HG03066 (cell line): Measurements from ENCODE around the gene ITGA8.
"Not testable (repeated sequence)": the region's sequence is repeated elsewhere in the genome, so short reads cannot be mapped to it uniquely, and the experiment has no call there.

Experiments
- ATAC-seq: cut with Tn5 transposase; IDR thresholded peaks from one replicate; pipeline ENCODE4 v1.9.1; 2021; ENCODE audit warnings: low read depth; ENCODE audit not compliant: unreplicated experiment

ITGA8 gene

GRCh38 chr10:15516256-15517085, 203.3 kb downstream of the ITGA8 start:
- no peak for ATAC-seq

- ATAC-seq, result no peak
Observed at GRCh38 chr10:15515202-15515601, 204.5 kb downstream of the ITGA8 start.

GRCh38 chr10:15510963-15511362, 208.8 kb downstream of the ITGA8 start:
- ATAC-seq, result no peak

GRCh38 chr10:15505329-15505728, 214.4 kb downstream of the ITGA8 start:
- no peak for ATAC-seq

GRCh38 chr10:15504101-15504840, 215.5 kb downstream of the ITGA8 start:
- no peak for ATAC-seq

GRCh38 chr10:15494850-15495506, 224.7 kb downstream of the ITGA8 start:
- ATAC-seq, result no peak

GRCh38 chr10:15491856-15492642, 227.7 kb downstream of the ITGA8 start:
- ATAC-seq, result no peak

GRCh38 chr10:15489431-15489830, 230.3 kb downstream of the ITGA8 start:
- no peak for ATAC-seq

GRCh38 chr10:15487376-15487775, 232.3 kb downstream of the ITGA8 start:
- no peak for ATAC-seq

GRCh38 chr10:15486404-15486803, 233.3 kb downstream of the ITGA8 start:
- no peak for ATAC-seq

- no peak for ATAC-seq
Observed at GRCh38 chr10:15485684-15486316, 233.9 kb downstream of the ITGA8 start.

GRCh38 chr10:15485027-15485426, 234.7 kb downstream of the ITGA8 start:
- ATAC-seq, result no peak

- no peak for ATAC-seq
Observed at GRCh38 chr10:15484128-15484527, 235.6 kb downstream of the ITGA8 start.

- ATAC-seq, result no peak
Observed at GRCh38 chr10:15483215-15484075, 236.3 kb downstream of the ITGA8 start.

- no peak for ATAC-seq
Observed at GRCh38 chr10:15482156-15482555, 237.6 kb downstream of the ITGA8 start.

GRCh38 chr10:15478950-15479349, 240.8 kb downstream of the ITGA8 start:
- ATAC-seq, result no peak

GRCh38 chr10:15478429-15478828, 241.3 kb downstream of the ITGA8 start:
- ATAC-seq, result no peak

- no peak for ATAC-seq
Observed at GRCh38 chr10:15476337-15476736, 243.4 kb downstream of the ITGA8 start.

GRCh38 chr10:15475439-15475838, 244.3 kb downstream of the ITGA8 start:
- not testable (repeated sequence) for ATAC-seq
